GM18519 (cell line): ENCODE data around the gene KCNIP3.
"Not testable (repeated sequence)": the region's sequence is repeated elsewhere in the genome, so short reads cannot be mapped to it uniquely, and the experiment has no call there.

ENCODE experiments used
- ATAC-seq: cut with Tn5 transposase; IDR thresholded peaks from one replicate; pipeline ENCODE4 v1.9.1; 2021; ENCODE audit warnings: mild to moderate bottlenecking, moderate library complexity; ENCODE audit not compliant: unreplicated experiment, low FRiP score

KCNIP3 gene

GRCh38 chr2:95296880-95297487 lies at the start of gene KCNIP3:
Gene KCNIP3, plus strand, starts transcription at chr2:95297347. Its CDS starts 92 bp downstream, at chr2:95297439.
- ATAC-seq = no peak

GRCh38 chr2:95258271-95258670 lies 38.9 kb upstream of the KCNIP3 start:
- ATAC-seq = no peak

GRCh38 chr2:95260028-95261023 lies 36.8 kb upstream of the KCNIP3 start:
- no peak for ATAC-seq

GRCh38 chr2:95261602-95262001 lies 35.5 kb upstream of the KCNIP3 start:
- no peak for ATAC-seq

DNA sequence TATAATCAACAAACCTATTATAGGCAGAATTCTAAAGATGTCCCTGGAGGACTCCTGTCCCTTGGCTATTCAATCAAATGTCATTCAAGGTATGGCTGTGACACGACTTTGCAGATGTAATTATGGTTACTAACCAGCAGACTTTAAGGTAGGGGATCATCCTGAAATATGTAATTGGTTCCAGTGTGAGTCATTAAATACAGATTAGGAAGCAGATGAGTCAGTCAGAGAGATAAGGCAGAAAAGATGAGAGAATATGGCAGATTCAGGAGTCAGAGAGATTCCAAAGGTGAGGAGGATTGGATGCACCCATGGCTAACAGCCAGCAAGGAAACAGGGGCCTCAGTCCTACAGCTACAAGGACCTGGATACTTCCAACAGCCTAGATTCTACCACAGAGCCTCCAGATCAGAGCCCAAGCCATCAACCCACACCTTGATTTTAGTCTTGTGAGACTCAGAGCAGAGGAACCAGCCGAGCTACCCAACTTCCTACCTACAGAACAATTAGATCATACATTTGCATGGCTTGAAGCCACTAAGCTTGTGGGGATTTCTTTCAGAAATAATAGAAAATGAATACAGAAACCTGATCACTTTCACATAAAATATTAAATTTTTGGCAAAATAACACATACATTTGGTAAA lies 34.1 kb upstream of the KCNIP3 start:
- ATAC-seq = no peak

DNA sequence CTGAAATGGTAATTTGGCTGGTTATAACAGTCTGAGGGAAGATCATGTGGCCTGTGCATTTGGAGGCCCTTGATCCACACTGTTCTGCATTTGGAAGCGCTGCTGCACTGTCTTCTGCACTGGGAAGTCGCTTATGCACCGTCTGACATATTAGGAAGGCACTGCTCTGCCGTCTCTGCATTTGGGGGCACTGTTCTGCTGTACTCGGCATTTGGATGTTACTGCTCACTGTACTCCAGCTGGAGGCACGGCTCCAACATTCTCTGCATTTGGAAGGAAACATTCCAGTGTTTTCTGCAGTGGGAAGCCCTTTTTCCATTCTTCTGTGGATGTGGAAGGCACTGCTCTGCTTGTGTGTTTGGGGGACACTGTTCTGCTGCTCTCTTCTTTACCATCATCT lies 32.5 kb upstream of the KCNIP3 start:
- ATAC-seq = no peak

GRCh38 chr2:95265182-95265581 lies 32.0 kb upstream of the KCNIP3 start:
- no peak for ATAC-seq

DNA sequence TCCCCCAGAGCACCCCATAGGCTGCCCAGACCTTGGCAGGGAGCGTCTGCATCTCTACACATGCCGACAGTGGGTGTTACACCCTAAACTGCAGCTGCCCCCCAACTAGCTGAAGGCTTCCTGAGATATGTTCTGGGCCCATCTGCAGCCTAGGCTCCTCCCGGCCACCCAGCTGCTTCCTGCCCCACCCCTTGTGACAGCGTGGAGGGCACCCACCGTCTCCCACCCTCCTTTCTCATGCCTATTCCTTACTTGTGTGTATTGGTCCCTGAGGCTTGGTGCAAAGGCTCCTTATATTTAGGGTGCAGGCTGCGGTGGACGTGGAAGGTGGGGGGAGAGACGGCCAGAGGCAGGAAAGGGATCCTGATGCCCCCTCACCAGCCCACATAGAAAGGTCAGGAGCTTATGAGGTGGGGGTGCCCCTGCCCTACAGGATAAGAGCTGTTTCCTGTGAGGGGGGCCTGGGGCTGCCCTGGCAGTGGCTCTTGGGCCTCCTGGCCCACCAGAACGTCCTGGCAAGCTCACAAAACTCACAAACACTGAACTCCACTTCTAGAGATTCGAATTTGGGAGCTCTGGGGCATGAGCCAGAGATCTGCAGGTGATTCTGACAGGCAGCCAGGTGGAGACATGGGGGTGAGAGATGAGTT lies 30.2 kb upstream of the KCNIP3 start:
- ATAC-seq = no peak

GRCh38 chr2:95267458-95268210 lies 29.5 kb upstream of the KCNIP3 start:
- ATAC-seq = no peak

GRCh38 chr2:95268211-95269035 lies 28.7 kb upstream of the KCNIP3 start:
- no peak for ATAC-seq

GRCh38 chr2:95269036-95269680 lies 28.0 kb upstream of the KCNIP3 start:
- ATAC-seq = no peak

DNA sequence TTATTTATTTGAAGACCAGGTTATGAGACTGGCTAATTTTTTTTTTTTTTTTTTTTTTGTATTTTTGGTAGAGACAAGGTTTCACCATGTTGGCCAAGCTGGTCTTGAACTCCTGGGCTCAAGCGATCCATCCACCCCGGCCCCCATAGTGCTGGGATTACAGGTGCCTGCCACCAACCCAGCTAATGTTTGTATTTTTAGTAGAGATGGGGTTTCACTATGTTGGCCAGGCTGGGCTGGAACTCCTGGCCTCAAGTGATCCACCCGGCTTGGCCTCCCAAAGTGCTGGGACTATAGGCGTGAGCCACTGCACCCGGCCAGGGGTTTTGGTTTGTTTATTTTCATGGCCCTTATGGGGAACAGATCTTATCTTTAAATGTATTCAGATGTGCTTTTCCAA lies 27.4 kb upstream of the KCNIP3 start:
- ATAC-seq = not testable (repeated sequence)

- no peak for ATAC-seq
These were observed 26.5 kb upstream of the KCNIP3 start for GRCh38 chr2:95270541-95271081.

DNA sequence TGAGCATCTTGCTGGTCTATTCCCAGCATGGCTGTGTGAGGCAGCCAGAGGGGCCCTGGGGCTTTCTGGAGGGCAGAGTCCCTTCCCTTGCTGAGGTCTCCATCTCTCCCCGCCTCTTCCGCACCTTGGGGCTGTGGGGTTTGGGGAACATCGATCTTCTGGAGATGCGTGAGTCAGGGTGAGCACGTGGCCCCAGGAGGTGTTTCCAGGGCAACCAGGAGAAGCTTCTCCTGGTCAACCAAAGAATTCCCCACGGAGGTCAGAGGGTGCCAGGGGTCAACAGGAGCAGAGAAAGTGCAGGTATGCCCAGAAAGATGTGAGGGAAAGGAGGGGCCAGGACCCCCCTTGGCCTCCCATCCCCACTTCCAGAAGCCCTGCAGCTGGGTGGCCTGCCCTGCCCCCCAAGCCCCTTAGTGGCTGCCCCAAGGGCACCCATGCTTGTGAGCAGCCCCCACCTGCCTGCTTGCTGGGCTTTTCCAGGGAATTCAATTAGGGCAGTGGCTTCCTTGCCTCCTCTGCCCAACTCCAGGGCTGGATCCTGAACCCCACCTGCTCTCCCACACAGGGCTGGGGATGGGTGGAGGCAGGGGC lies 25.7 kb upstream of the KCNIP3 start:
- ATAC-seq = no peak

GRCh38 chr2:95272299-95272751 lies 24.8 kb upstream of the KCNIP3 start:
- no peak for ATAC-seq

- no peak for ATAC-seq
These were observed 24.4 kb upstream of the KCNIP3 start for GRCh38 chr2:95272781-95273180.

- no peak for ATAC-seq
These were observed 23.4 kb upstream of the KCNIP3 start for GRCh38 chr2:95273566-95274290.
